Measurements from ENCODE around the gene U2AF1L4. TPM values are rescaled to one million over a fixed set of nuclear protein-coding genes. Genes with fewer than 3 reads are reported as not detected.

The U2AF1L4 gene
- total and polyA plus RNA-seq, 7 experiments from 2014 or later, result 33.7 to 89.7 (median 70.1) TPM

GRCh38 chr19:35702223-35703012 lies 42.8 kb downstream of the U2AF1L4 start:
- Histone ChIP-seq H3K4me1 (ENCODE audit: control insufficient read depth in 2 of 2, insufficient read depth in 2 of 2, low read length in 2 of 2) (no peaks in the 10 kb centered on the region), H3K9me3 (ENCODE audit: control insufficient read depth in 2 of 3, low read length in 3 of 3) (no peaks in the 10 kb centered on the region), H3K36me3 (ENCODE audit: control insufficient read depth in 2 of 3, insufficient read depth in 3 of 3, low read length in 3 of 3) (no peaks in the 10 kb centered on the region), H3K27me3 (ENCODE audit: control insufficient read depth in 2 of 2, insufficient read depth in 2 of 2, low read length in 2 of 2) (no peaks in the 10 kb centered on the region), H3K27ac (ENCODE audit: low read depth, low read length) (peak overlapping the region; percentile 66), H3K4me3 (ENCODE audit: low read length) (peak overlapping the region; percentile 85)
- ChIA-PET CTCF (interaction anchor here (0.6 to 2.6 kb wide), 8 partner anchors 8 to 191 kb away, joined by 3 to 11 read pairs (median 4); no protein-coding TSS in a partner anchor), POLR2A (interaction anchor here (0.6 to 2.4 kb wide), 18 partner anchors 10 to 1506 kb away, joined by 3 to 20 read pairs (median 4); partner anchors contain the start of genes COX6B1, HAUS5, IGFLR1 and KMT2B)
- Mint-ChIP-seq H3K4me1 (peaks cover 5 to 22% (median 6%) of the 10 kb centered on the region in 7 donors), H3K27ac (peak overlapping the region; percentile 79 to 98 (median 93)), H3K9me3 (peaks cover 0 to 3% (median 0%) of the 10 kb centered on the region in 11 donors), H3K27me3 (peaks cover 0 to 4% (median 0%) of the 10 kb centered on the region in 5 donors), H3K36me3 (peaks cover 0 to 2% (median 0%) of the 10 kb centered on the region in 5 donors), H3K4me3 (peak overlapping the region; percentile 88 to 100 (median 96))
- intact Hi-C loops (cut with micrococcal nuclease), result loop anchor here (1.0 to 5.0 kb wide), 13 partner anchors 9 to 352 kb away; partner anchors contain the start of genes COX6B1 (in 2 of the 2), THAP8 (in 2 of the 2), WDR62 (in 2 of the 2) and NFKBID (in 1 of the 2)
- ATAC-seq (peak; percentile 100), DNase-seq (peak; percentile 66 to 96 (median 90))

GRCh38 chr19:35696835-35697234 lies 48.4 kb downstream of the U2AF1L4 start:
- Mint-ChIP-seq H3K9me3 (no peaks in the 10 kb centered on the region), H3K4me1 (peaks cover 0 to 32% (median 0%) of the 10 kb centered on the region in 7 donors), H3K4me3 (peak overlapping the region in 1 of 10 donors; percentile 12), H3K27me3 (no peaks in the 10 kb centered on the region), H3K36me3 (no peaks in the 10 kb centered on the region), H3K27ac (no peak overlapping the region)
- Histone ChIP-seq H3K27me3 (ENCODE audit: control insufficient read depth in 2 of 2, insufficient read depth in 2 of 2, low read length in 2 of 2) (no peaks in the 10 kb centered on the region), H3K4me3 (ENCODE audit: low read length) (no peak overlapping the region), H3K27ac (ENCODE audit: low read depth, low read length) (no peak overlapping the region), H3K36me3 (ENCODE audit: control insufficient read depth in 2 of 3, insufficient read depth in 3 of 3, low read length in 3 of 3) (no peaks in the 10 kb centered on the region), H3K4me1 (ENCODE audit: control insufficient read depth in 2 of 2, insufficient read depth in 2 of 2, low read length in 2 of 2) (no peaks in the 10 kb centered on the region), H3K9me3 (ENCODE audit: control insufficient read depth in 2 of 3, low read length in 3 of 3) (no peaks in the 10 kb centered on the region)
- intact Hi-C loops (cut with micrococcal nuclease), result no loop called here
- DNase-seq (no peak), ATAC-seq (no peak)
- CTCF ChIA-PET, result interaction anchor here (0.6 to 1.5 kb wide), 8 partner anchors 16 to 340 kb away, joined by 3 to 4 read pairs (median 3); partner anchors contain the start of gene LIN37
- POLR2A ChIA-PET, result interaction anchor here (0.5 to 0.8 kb wide), 2 partner anchors 16 to 432 kb away, joined by 3 read pairs; no protein-coding TSS in a partner anchor

GRCh38 chr19:35695895-35696422 lies 49.3 kb downstream of the U2AF1L4 start:
- no peak for DNase-seq
- Mint-ChIP-seq H3K4me3 (no peak overlapping the region), H3K36me3 (no peaks in the 10 kb centered on the region), H3K27ac (peak overlapping the region in 1 of 9 donors; percentile 10), H3K4me1 (peaks cover 0 to 32% (median 0%) of the 10 kb centered on the region in 7 donors), H3K27me3 (no peaks in the 10 kb centered on the region), H3K9me3 (no peaks in the 10 kb centered on the region)
- ATAC-seq, result no peak
- ChIA-PET POLR2A (interaction anchor here (0.8 kb wide), 1 partner anchor 12 kb away, joined by 3 read pairs; no protein-coding TSS in a partner anchor), CTCF (interaction anchor here (0.6 to 1.4 kb wide), 5 partner anchors 11 to 188 kb away, joined by 3 to 4 read pairs (median 4); partner anchors contain the start of gene LIN37)
- intact Hi-C loops (cut with micrococcal nuclease), result no loop called here
- Histone ChIP-seq H3K27ac (ENCODE audit: low read depth, low read length) (no peak overlapping the region), H3K4me1 (ENCODE audit: control insufficient read depth in 2 of 2, insufficient read depth in 2 of 2, low read length in 2 of 2) (no peaks in the 10 kb centered on the region), H3K27me3 (ENCODE audit: control insufficient read depth in 2 of 2, insufficient read depth in 2 of 2, low read length in 2 of 2) (no peaks in the 10 kb centered on the region), H3K36me3 (ENCODE audit: control insufficient read depth in 2 of 3, insufficient read depth in 3 of 3, low read length in 3 of 3) (no peaks in the 10 kb centered on the region), H3K4me3 (ENCODE audit: low read length) (no peak overlapping the region), H3K9me3 (ENCODE audit: control insufficient read depth in 2 of 3, low read length in 3 of 3) (no peaks in the 10 kb centered on the region)

- no peaks in the 10 kb centered on the region for H3K36me3 Mint-ChIP-seq
- Histone ChIP-seq H3K36me3 (ENCODE audit: control insufficient read depth in 2 of 3, insufficient read depth in 3 of 3, low read length in 3 of 3) (no peaks in the 10 kb centered on the region), H3K27me3 (ENCODE audit: control insufficient read depth in 2 of 2, insufficient read depth in 2 of 2, low read length in 2 of 2) (no peaks in the 10 kb centered on the region), H3K4me3 (ENCODE audit: low read length) (no peak overlapping the region), H3K4me1 (ENCODE audit: control insufficient read depth in 2 of 2, insufficient read depth in 2 of 2, low read length in 2 of 2) (no peaks in the 10 kb centered on the region), H3K9me3 (ENCODE audit: control insufficient read depth in 2 of 3, low read length in 3 of 3) (no peaks in the 10 kb centered on the region), H3K27ac (ENCODE audit: low read depth, low read length) (no peak overlapping the region)
- H3K27me3 Mint-ChIP-seq, result no peaks in the 10 kb centered on the region
- no peaks in the 10 kb centered on the region for H3K9me3 Mint-ChIP-seq
- intact Hi-C loops (cut with micrococcal nuclease), result loop anchor here (1.0 to 5.0 kb wide), 12 partner anchors 8 to 478 kb away; partner anchors contain the start of genes TMEM147 (in 2 of the 2), APLP1 (in 1 of the 2), ARHGAP33 (in 1 of the 2) and LIN37 (in 1 of the 2)
- POLR2A ChIA-PET, result interaction anchor here (0.6 to 1.1 kb wide), 3 partner anchors 22 to 485 kb away, joined by 3 to 4 read pairs (median 3); partner anchors contain the start of gene COX6B1
- ATAC-seq (peak; percentile 100), DNase-seq (peak; percentile 75 to 93 (median 86))
- CTCF ChIA-PET, result interaction anchor here (0.6 to 1.6 kb wide), 12 partner anchors 9 to 60 kb away, joined by 3 to 8 read pairs (median 4); partner anchors contain the start of gene ZBTB32
- H3K27ac Mint-ChIP-seq, result peak overlapping the region in 4 of 9 donors; percentile 6 to 62 (median 40)
- no peak overlapping the region for H3K4me3 Mint-ChIP-seq
- peaks cover 0 to 27% (median 0%) of the 10 kb centered on the region in 7 donors for H3K4me1 Mint-ChIP-seq
Measured at GRCh38 chr19:35693835-35694599, 51.2 kb downstream of the U2AF1L4 start.

- DNase-seq, result no peak
- H3K9me3 ChIP-seq (ENCODE audit: control insufficient read depth in 2 of 3, low read length in 3 of 3), result no peaks in the 10 kb centered on the region
- intact Hi-C loops (cut with micrococcal nuclease), result loop anchor here (1.0 to 5.0 kb wide), 12 partner anchors 9 to 479 kb away; partner anchors contain the start of genes TMEM147 (in 2 of the 2), APLP1 (in 1 of the 2), ARHGAP33 (in 1 of the 2) and LIN37 (in 1 of the 2)
- Mint-ChIP-seq H3K9me3 (no peaks in the 10 kb centered on the region), H3K4me3 (no peak overlapping the region), H3K27me3 (no peaks in the 10 kb centered on the region), H3K36me3 (no peaks in the 10 kb centered on the region), H3K4me1 (peaks cover 0 to 22% (median 0%) of the 10 kb centered on the region in 7 donors), H3K27ac (peak overlapping the region in 2 of 9 donors; percentile 6 to 32)
- H3K36me3 ChIP-seq (ENCODE audit: control insufficient read depth in 2 of 3, insufficient read depth in 3 of 3, low read length in 3 of 3), result no peaks in the 10 kb centered on the region
- no peak overlapping the region for H3K4me3 ChIP-seq (ENCODE audit: low read length)
- H3K4me1 ChIP-seq (ENCODE audit: control insufficient read depth in 2 of 2, insufficient read depth in 2 of 2, low read length in 2 of 2), result no peaks in the 10 kb centered on the region
- no peak overlapping the region for H3K27ac ChIP-seq (ENCODE audit: low read depth, low read length)
- ATAC-seq, result no peak
- ChIA-PET POLR2A (interaction anchor here (0.6 to 1.1 kb wide), 2 partner anchors 9 to 35 kb away, joined by 3 to 8 read pairs; no protein-coding TSS in a partner anchor), CTCF (interaction anchor here (0.6 to 1.6 kb wide), 7 partner anchors 9 to 239 kb away, joined by 3 to 12 read pairs (median 3); partner anchors contain the start of gene LIN37)
- no peaks in the 10 kb centered on the region for H3K27me3 ChIP-seq (ENCODE audit: control insufficient read depth in 2 of 2, insufficient read depth in 2 of 2, low read length in 2 of 2)
Measured at GRCh38 chr19:35693422-35693821, 51.8 kb downstream of the U2AF1L4 start.

Measured in naive thymus-derived CD4-positive, alpha-beta T cell (primary cell).